ENCODE results near the gene LCN15. TPM values are rescaled to one million over a fixed set of nuclear protein-coding genes. Genes with fewer than 3 reads are reported as not detected.
"Not testable (repeated sequence)": the region's sequence is repeated elsewhere in the genome, so short reads cannot be mapped to it uniquely, and the experiment has no call there.

The LCN15 gene
- total RNA-seq, 4 donors from 2014 or later = not detected

GRCh38 chr9:136769710-136770191 lies 5.4 kb upstream of the LCN15 start:
- intact Hi-C loops (cut with DNase I; ENCODE audit: low total_unique reads) = no loop called here
- H3K36me3 ChIP-seq = no peaks in the 10 kb centered on the region
- no peak overlapping the region for H3K27ac ChIP-seq
- DNase-seq = no peak
- no peaks in the 10 kb centered on the region for H3K27me3 ChIP-seq
- no peaks in the 10 kb centered on the region for H3K9me3 ChIP-seq
- H3K4me3 ChIP-seq = no peak overlapping the region
- H3K4me1 ChIP-seq = no peaks in the 10 kb centered on the region
- no peak for TF ChIP-seq POLR2A (IDR thresholded peaks at IDR 0.05)
- TF ChIP-seq CTCF (IDR thresholded peaks at IDR 0.05) = peak in 2 of 4 experiments; percentile 10 to 40

- H3K36me3 ChIP-seq; H3K4me1 ChIP-seq; H3K4me3 ChIP-seq; intact Hi-C loops (cut with DNase I; ENCODE audit: low total_unique reads); H3K27ac ChIP-seq; H3K27me3 ChIP-seq; H3K9me3 ChIP-seq: not testable (repeated sequence)
- DNase-seq = peak; percentile 52 to 59
- TF ChIP-seq CTCF (IDR thresholded peaks at IDR 0.05) = peak in 1 of 4 experiments; percentile 14
Measured at GRCh38 chr9:136766410-136767120, 2.2 kb upstream of the LCN15 start.

GRCh38 chr9:136765745-136766409 lies 1.6 kb upstream of the LCN15 start:
- H3K36me3 ChIP-seq; H3K4me1 ChIP-seq; H3K27ac ChIP-seq; H3K4me3 ChIP-seq; DNase-seq; H3K9me3 ChIP-seq; H3K27me3 ChIP-seq; intact Hi-C loops (cut with DNase I; ENCODE audit: low total_unique reads): not testable (repeated sequence)

- intact Hi-C loops (cut with DNase I; ENCODE audit: low total_unique reads) = no loop called here
- no peak for TF ChIP-seq POLR2A (IDR thresholded peaks at IDR 0.05)
- Histone ChIP-seq H3K27me3 (no peaks in the 10 kb centered on the region), H3K36me3 (no peaks in the 10 kb centered on the region), H3K4me1 (no peaks in the 10 kb centered on the region), H3K4me3 (no peak overlapping the region), H3K9me3 (no peaks in the 10 kb centered on the region), H3K27ac (no peak overlapping the region)
- no peak for DNase-seq
Measured at GRCh38 chr9:136765041-136765440, 723 bp upstream of the LCN15 start.

GRCh38 chr9:136763649-136764035 lies 676 bp downstream of the LCN15 start:
- Histone ChIP-seq H3K36me3 (no peaks in the 10 kb centered on the region), H3K27me3 (no peaks in the 10 kb centered on the region), H3K27ac (no peak overlapping the region), H3K4me3 (no peak overlapping the region), H3K4me1 (no peaks in the 10 kb centered on the region), H3K9me3 (no peaks in the 10 kb centered on the region)
- DNase-seq = no peak
- intact Hi-C loops (cut with DNase I; ENCODE audit: low total_unique reads) = no loop called here
- TF ChIP-seq CTCF (IDR thresholded peaks at IDR 0.05) = no peak
- no peak for TF ChIP-seq POLR2A (IDR thresholded peaks at IDR 0.05)

- Histone ChIP-seq H3K27ac (no peak overlapping the region), H3K4me3 (no peak overlapping the region), H3K9me3 (no peaks in the 10 kb centered on the region), H3K36me3 (no peaks in the 10 kb centered on the region), H3K4me1 (no peaks in the 10 kb centered on the region), H3K27me3 (no peaks in the 10 kb centered on the region)
- intact Hi-C loops (cut with DNase I; ENCODE audit: low total_unique reads) = no loop called here
- peak; percentile 31 to 39 for DNase-seq
- TF ChIP-seq CTCF (IDR thresholded peaks at IDR 0.05) (no peak), POLR2A (IDR thresholded peaks at IDR 0.05) (no peak)
Measured at GRCh38 chr9:136762915-136763648, 1.2 kb downstream of the LCN15 start.
